Neural progenitor cell (in vitro differentiated cells): ENCODE data around the gene PSG6. TPM values are rescaled to one million over a fixed set of nuclear protein-coding genes. Genes with fewer than 3 reads are reported as not detected.
A peak's percentile ranks its signal among the peaks of the same experiment; 100 is the strongest.
"Not testable (repeated sequence)": the region's sequence is repeated elsewhere in the genome, so short reads cannot be mapped to it uniquely, and the experiment has no call there.

ENCODE experiments used
- DNase-seq: peaks from one replicate; pipeline ENCODE4 v3.0.0-alpha.2; 2016; ENCODE audit warnings: low spot score
- H2AFZ ChIP-seq: fragments of 200-600 bp; sonication (generic); replicated peaks from 2 replicates; pipeline ENCODE4 v1.6.1; 2016; ENCODE audit warnings: antibody characterized with exemption
- H3F3A ChIP-seq: fragments of 200-600 bp; sonication (generic); 2 replicates; pipeline ENCODE4 v1.6.1; 2016; ENCODE audit warnings: antibody characterized with exemption, low read depth
- H3K27ac ChIP-seq: fragments of 200-600 bp; sonication (generic); 2 replicates; pipeline ENCODE4 v1.5.1; 2016; ENCODE audit warnings: mild to moderate bottlenecking
- H3K27me3 ChIP-seq: fragments of 200-600 bp; sonication (generic); 2 replicates; pipeline ENCODE4 v1.6.1; 2016; ENCODE audit warnings: mild to moderate bottlenecking, moderate library complexity
- H3K36me3 ChIP-seq: fragments of 200-600 bp; sonication (generic); 2 replicates; pipeline ENCODE4 v1.5.1; 2016
- H3K4me1 ChIP-seq: fragments of 200-600 bp; sonication (generic); 2 replicates; pipeline ENCODE4 v1.6.1; 2016; ENCODE audit warnings: mixed run types
- H3K4me2 ChIP-seq: fragments of 200-600 bp; sonication (generic); 2 replicates; pipeline ENCODE4 v1.6.1; 2016
- H3K4me3 ChIP-seq: fragments of 200-600 bp; sonication (generic); 2 replicates; pipeline ENCODE4 v1.5.1; 2016
- H3K79me2 ChIP-seq: fragments of 200-600 bp; sonication (generic); 2 replicates; pipeline ENCODE4 v1.6.1; 2016; ENCODE audit warnings: low read depth
- H3K9ac ChIP-seq: fragments of 200-600 bp; sonication (generic); 2 replicates; pipeline ENCODE4 v1.6.1; 2016
- H3K9me3 ChIP-seq: fragments of 200-600 bp; sonication (generic); 2 replicates; pipeline ENCODE4 v1.5.1; 2016; ENCODE audit warnings: low read depth
- H4K20me1 ChIP-seq: fragments of 200-600 bp; sonication (generic); 2 replicates; pipeline ENCODE4 v1.6.1; 2016; ENCODE audit warnings: low read depth
- H3K27ac Mint-ChIP-seq: 3 replicates; pipeline ENCODE4 v1.8.0; 2021; ENCODE audit warnings: mixed read lengths
- H3K27me3 Mint-ChIP-seq: 2 replicates; pipeline ENCODE4 v1.8.0; 2022; ENCODE audit warnings: low read depth, mild to moderate bottlenecking, inconsistent platforms, moderate library complexity, mixed read lengths; ENCODE audit not compliant: insufficient read depth
- H3K36me3 Mint-ChIP-seq: 3 replicates; pipeline ENCODE4 v1.8.0; 2021; ENCODE audit warnings: mixed read lengths
- H3K4me1 Mint-ChIP-seq: 3 replicates; pipeline ENCODE4 v1.8.0; 2021; ENCODE audit warnings: mixed read lengths
- H3K4me3 Mint-ChIP-seq: 3 replicates; pipeline ENCODE4 v1.8.0; 2021; ENCODE audit warnings: mild to moderate bottlenecking, moderate library complexity, mixed read lengths
- H3K9me3 Mint-ChIP-seq: 3 replicates; pipeline ENCODE4 v1.8.0; 2020; ENCODE audit warnings: mixed read lengths
- EZH2 ChIP-seq: fragments of 200-600 bp; sonication (generic); IDR thresholded peaks from 2 replicates; pipeline ENCODE4 v1.6.1; 2017; ENCODE audit warnings: antibody characterized with exemption, mild to moderate bottlenecking, moderate library complexity
- EZH2phosphoT487 ChIP-seq: fragments of 200-600 bp; sonication (generic); IDR thresholded peaks from 2 replicates; pipeline ENCODE4 v1.6.1; 2017; ENCODE audit warnings: antibody characterized with exemption
- total RNA-seq: library from RNA; depleted of rRNA; stranded (reverse); fragments of >200 nt; gene quantifications from 2 replicates; pipeline ENCODE4 v1.2.3, GENCODE V29; 2015; ENCODE audit warnings: low replicate concordance
- TF ChIP-seq, protein P1 (sequence below): fragments of 200-600 bp; sonication (generic); IDR thresholded peaks from 2 replicates; pipeline ENCODE4 v1.5.1; 2017; ENCODE audit warnings: antibody characterized with exemption, mild to moderate bottlenecking

PSG6 gene
- total RNA-seq, 1 donor from 2014 or later: not detected

DNA sequence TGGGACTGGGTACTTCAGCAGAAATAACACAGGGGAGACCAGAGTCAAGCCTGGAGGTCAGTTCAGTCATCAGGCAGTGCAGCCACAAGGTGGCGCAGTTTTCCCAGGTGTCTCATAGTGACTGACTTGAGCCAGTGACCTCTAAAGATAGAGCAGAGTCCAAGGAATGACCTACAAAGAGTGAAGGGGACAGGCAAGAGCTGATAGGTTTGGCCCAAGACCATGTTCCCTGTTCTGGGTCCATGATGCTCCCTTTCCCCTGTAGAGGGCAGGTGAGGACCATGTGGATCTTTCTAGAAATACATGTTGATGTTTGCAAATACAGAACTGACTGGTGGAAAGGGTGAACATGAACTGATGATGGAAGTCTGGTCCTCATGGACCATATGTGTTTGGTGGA is 12.5 kb upstream of the PSG6 start:
- H3K36me3 ChIP-seq, H3K27me3 Mint-ChIP-seq, H3K27ac ChIP-seq, H3K4me3 ChIP-seq, H3K9ac ChIP-seq, H3K4me3 Mint-ChIP-seq, H3K4me2 ChIP-seq, H3K36me3 Mint-ChIP-seq, H4K20me1 ChIP-seq, H3K4me1 ChIP-seq, H3K9me3 ChIP-seq, DNase-seq, H3K79me2 ChIP-seq, H3F3A ChIP-seq, H3K27me3 ChIP-seq, H2AFZ ChIP-seq, H3K27ac Mint-ChIP-seq, H3K4me1 Mint-ChIP-seq: not testable (repeated sequence)
- H3K9me3 Mint-ChIP-seq: peaks cover 35% of the 10 kb centered on the region
- TF ChIP-seq, protein P1, sequence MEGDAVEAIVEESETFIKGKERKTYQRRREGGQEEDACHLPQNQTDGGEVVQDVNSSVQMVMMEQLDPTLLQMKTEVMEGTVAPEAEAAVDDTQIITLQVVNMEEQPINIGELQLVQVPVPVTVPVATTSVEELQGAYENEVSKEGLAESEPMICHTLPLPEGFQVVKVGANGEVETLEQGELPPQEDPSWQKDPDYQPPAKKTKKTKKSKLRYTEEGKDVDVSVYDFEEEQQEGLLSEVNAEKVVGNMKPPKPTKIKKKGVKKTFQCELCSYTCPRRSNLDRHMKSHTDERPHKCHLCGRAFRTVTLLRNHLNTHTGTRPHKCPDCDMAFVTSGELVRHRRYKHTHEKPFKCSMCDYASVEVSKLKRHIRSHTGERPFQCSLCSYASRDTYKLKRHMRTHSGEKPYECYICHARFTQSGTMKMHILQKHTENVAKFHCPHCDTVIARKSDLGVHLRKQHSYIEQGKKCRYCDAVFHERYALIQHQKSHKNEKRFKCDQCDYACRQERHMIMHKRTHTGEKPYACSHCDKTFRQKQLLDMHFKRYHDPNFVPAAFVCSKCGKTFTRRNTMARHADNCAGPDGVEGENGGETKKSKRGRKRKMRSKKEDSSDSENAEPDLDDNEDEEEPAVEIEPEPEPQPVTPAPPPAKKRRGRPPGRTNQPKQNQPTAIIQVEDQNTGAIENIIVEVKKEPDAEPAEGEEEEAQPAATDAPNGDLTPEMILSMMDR: peak; percentile 5

DNA sequence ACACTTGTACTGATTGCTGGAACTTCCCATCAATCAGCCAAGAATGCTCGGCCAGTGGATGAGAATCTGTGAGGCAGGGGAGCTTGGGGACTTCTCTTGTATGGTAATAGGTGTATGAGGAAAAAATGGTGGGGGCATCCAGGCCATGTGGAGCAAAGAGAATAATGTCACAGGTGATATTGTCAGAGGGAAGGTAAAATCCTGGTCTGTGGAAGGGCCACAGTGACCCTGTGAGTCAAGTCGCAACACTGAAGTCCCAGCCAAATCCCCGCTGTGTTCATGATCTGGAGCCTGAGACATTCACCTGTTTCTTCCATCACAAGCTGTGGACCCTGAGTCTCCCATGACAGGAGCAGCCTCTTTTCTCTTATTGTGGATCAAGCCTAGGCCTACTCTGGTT is 11.2 kb upstream of the PSG6 start:
- H3K9me3 Mint-ChIP-seq: peaks cover 30% of the 10 kb centered on the region
- H3K27me3 Mint-ChIP-seq: peaks cover 2% of the 10 kb centered on the region
- H3K36me3 ChIP-seq: no peaks in the 10 kb centered on the region
- H4K20me1 ChIP-seq: no peaks in the 10 kb centered on the region
- no peak overlapping the region for H3K4me3 Mint-ChIP-seq
- no peak overlapping the region for H3K4me3 ChIP-seq
- H3K4me2 ChIP-seq: no peak overlapping the region
- no peak for DNase-seq
- TF ChIP-seq EZH2phosphoT487: no peak
- TF ChIP-seq EZH2: no peak
- TF ChIP-seq, protein P1: no peak
- H3K36me3 Mint-ChIP-seq: no peaks in the 10 kb centered on the region
- H2AFZ ChIP-seq: no peak overlapping the region
- no peak overlapping the region for H3K27ac ChIP-seq
- no peaks in the 10 kb centered on the region for H3K79me2 ChIP-seq
- H3K4me1 Mint-ChIP-seq: no peaks in the 10 kb centered on the region
- peaks cover 5% of the 10 kb centered on the region for H3K9me3 ChIP-seq
- H3K9ac ChIP-seq: no peak overlapping the region
- H3K27me3 ChIP-seq: no peaks in the 10 kb centered on the region
- no peak overlapping the region for H3K27ac Mint-ChIP-seq
- no peaks in the 10 kb centered on the region for H3F3A ChIP-seq
- H3K4me1 ChIP-seq: no peaks in the 10 kb centered on the region

DNA sequence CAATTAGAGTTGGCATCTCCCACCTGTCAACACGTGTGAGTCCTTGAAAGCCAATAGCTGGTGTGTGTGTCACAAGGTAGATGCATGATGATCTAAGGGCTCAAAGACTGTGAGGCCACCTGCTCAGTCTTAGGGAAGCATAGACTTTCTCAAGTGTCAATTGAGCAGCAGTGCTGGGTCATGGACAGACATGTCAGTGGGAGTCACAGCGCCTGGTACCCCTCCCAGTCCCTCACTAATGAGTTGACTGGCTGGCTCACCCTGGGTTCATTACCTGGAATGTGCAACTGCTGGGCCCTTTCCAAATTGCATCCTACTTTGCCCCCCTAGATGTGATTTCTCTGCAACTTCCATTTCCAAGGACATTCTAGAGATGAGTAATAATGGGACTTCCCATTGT is 9.1 kb upstream of the PSG6 start:
- H3K9me3 ChIP-seq: peaks cover 5% of the 10 kb centered on the region
- peaks cover 28% of the 10 kb centered on the region for H3K9me3 Mint-ChIP-seq
- H3K4me2 ChIP-seq: no peak overlapping the region
- H3K4me3 ChIP-seq: no peak overlapping the region
- H3K36me3 ChIP-seq: no peaks in the 10 kb centered on the region
- no peak overlapping the region for H3K27ac ChIP-seq
- H3K27me3 ChIP-seq: no peaks in the 10 kb centered on the region
- no peak overlapping the region for H3K9ac ChIP-seq
- H3F3A ChIP-seq: no peaks in the 10 kb centered on the region
- DNase-seq: no peak
- H3K4me1 ChIP-seq: no peaks in the 10 kb centered on the region
- no peak overlapping the region for H3K27ac Mint-ChIP-seq
- H3K27me3 Mint-ChIP-seq: no peaks in the 10 kb centered on the region
- H3K36me3 Mint-ChIP-seq: no peaks in the 10 kb centered on the region
- no peaks in the 10 kb centered on the region for H3K4me1 Mint-ChIP-seq
- H2AFZ ChIP-seq: no peak overlapping the region
- H3K79me2 ChIP-seq: no peaks in the 10 kb centered on the region
- TF ChIP-seq, protein P1: no peak
- TF ChIP-seq EZH2phosphoT487: no peak
- no peak for TF ChIP-seq EZH2
- H3K4me3 Mint-ChIP-seq: no peak overlapping the region
- H4K20me1 ChIP-seq: no peaks in the 10 kb centered on the region

DNA sequence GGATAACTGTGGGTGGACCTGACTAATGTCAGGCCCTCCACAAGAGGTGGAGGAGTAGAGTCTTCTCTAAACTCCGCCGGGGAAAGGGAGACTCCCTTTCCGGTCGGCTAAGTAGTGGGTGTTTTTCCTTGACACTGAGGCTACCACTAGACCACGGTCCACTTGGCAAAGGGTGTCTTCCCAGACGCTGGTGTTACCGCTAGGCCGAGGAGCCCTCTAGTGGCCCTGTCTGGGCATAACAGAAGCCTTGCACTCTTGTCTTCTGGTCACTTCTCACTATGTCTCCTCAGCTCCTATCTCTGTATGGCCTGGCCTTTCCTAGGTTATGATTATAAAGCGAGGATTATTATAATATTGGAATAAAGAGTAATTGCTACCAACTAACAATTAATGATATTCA is 5.4 kb upstream of the PSG6 start:
- H3K36me3 ChIP-seq, DNase-seq, H3K27ac Mint-ChIP-seq, H3K27me3 Mint-ChIP-seq, H3K4me1 ChIP-seq, H3K9me3 ChIP-seq, H3K4me1 Mint-ChIP-seq, H3K27ac ChIP-seq, H4K20me1 ChIP-seq, H3K79me2 ChIP-seq, H2AFZ ChIP-seq, H3K4me2 ChIP-seq, H3F3A ChIP-seq, H3K4me3 ChIP-seq, H3K36me3 Mint-ChIP-seq, H3K4me3 Mint-ChIP-seq, H3K27me3 ChIP-seq, H3K9ac ChIP-seq: not testable (repeated sequence)
- H3K9me3 Mint-ChIP-seq: peaks cover 34% of the 10 kb centered on the region
- TF ChIP-seq, protein P1: peak; percentile 39

DNA sequence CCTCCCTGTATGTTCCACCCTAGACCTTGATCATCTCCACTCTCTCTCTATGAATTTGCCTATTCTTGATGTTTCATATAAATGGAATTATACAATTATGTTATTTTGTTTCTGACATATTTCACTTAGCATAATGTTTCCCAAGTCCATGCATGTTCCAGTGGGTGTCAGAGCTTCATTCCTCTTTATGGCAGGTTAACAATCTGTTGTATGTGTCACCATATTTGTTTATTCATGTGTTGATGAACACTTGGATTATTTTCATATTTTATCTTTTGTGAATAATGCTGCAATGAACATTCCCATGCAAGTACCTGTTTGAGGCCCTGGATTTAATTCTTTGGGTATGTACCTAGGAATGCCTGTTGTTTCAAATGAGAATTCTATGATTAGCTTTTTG is 3.3 kb upstream of the PSG6 start:
- H3K36me3 ChIP-seq, H3K4me1 ChIP-seq, H3K27me3 Mint-ChIP-seq, H2AFZ ChIP-seq, H3K27me3 ChIP-seq, H3K79me2 ChIP-seq, H3K27ac Mint-ChIP-seq, DNase-seq, H3K4me3 ChIP-seq, H3K4me1 Mint-ChIP-seq, H3K9ac ChIP-seq, H4K20me1 ChIP-seq, H3K36me3 Mint-ChIP-seq, H3F3A ChIP-seq, H3K4me2 ChIP-seq, H3K4me3 Mint-ChIP-seq, H3K27ac ChIP-seq, H3K9me3 ChIP-seq: not testable (repeated sequence)
- H3K9me3 Mint-ChIP-seq: peaks cover 40% of the 10 kb centered on the region
